Memory B cell (primary cell): ENCODE measurements around the gene CIB4.

Experiments
- ATAC-seq: fragments of 150-1000 bp; cut with Tn5 transposase; 2 replicates; pipeline ENCODE4 v1.10.0; 2021; ENCODE audit warnings: low read depth, mild to moderate bottlenecking, moderate library complexity
- DNase-seq, 2 donors: peaks; one replicate each; pipeline ENCODE4 v3.0.0; 2022; ENCODE audit warnings: low spot score in 2 of 2
- H3K27ac Mint-ChIP-seq: one replicate; pipeline ENCODE4 v1.8.0; 2022; ENCODE audit warnings: mild to moderate bottlenecking, moderate library complexity, mixed read lengths
- H3K27me3 Mint-ChIP-seq: one replicate; pipeline ENCODE4 v1.8.0; 2022; ENCODE audit warnings: mixed read lengths
- H3K36me3 Mint-ChIP-seq: one replicate; pipeline ENCODE4 v1.8.0; 2022; ENCODE audit warnings: mild to moderate bottlenecking, mixed read lengths
- H3K4me1 Mint-ChIP-seq: one replicate; pipeline ENCODE4 v1.8.0; 2022; ENCODE audit warnings: mixed read lengths
- H3K4me3 Mint-ChIP-seq: one replicate; pipeline ENCODE4 v1.8.0; 2022; ENCODE audit warnings: mild to moderate bottlenecking, moderate library complexity, mixed read lengths
- H3K9me3 Mint-ChIP-seq: one replicate; pipeline ENCODE4 v1.8.0; 2022; ENCODE audit warnings: mixed read lengths

Gene CIB4

GRCh38 chr2:26557244-26557925, 83.8 kb downstream of the CIB4 start:
- Mint-ChIP-seq H3K4me3 (no peak overlapping the region), H3K9me3 (no peaks in the 10 kb centered on the region), H3K27me3 (peaks cover 29% of the 10 kb centered on the region), H3K27ac (no peak overlapping the region), H3K4me1 (peaks cover 2% of the 10 kb centered on the region), H3K36me3 (no peaks in the 10 kb centered on the region)
- ATAC-seq = no peak
- no peak for DNase-seq

DNA sequence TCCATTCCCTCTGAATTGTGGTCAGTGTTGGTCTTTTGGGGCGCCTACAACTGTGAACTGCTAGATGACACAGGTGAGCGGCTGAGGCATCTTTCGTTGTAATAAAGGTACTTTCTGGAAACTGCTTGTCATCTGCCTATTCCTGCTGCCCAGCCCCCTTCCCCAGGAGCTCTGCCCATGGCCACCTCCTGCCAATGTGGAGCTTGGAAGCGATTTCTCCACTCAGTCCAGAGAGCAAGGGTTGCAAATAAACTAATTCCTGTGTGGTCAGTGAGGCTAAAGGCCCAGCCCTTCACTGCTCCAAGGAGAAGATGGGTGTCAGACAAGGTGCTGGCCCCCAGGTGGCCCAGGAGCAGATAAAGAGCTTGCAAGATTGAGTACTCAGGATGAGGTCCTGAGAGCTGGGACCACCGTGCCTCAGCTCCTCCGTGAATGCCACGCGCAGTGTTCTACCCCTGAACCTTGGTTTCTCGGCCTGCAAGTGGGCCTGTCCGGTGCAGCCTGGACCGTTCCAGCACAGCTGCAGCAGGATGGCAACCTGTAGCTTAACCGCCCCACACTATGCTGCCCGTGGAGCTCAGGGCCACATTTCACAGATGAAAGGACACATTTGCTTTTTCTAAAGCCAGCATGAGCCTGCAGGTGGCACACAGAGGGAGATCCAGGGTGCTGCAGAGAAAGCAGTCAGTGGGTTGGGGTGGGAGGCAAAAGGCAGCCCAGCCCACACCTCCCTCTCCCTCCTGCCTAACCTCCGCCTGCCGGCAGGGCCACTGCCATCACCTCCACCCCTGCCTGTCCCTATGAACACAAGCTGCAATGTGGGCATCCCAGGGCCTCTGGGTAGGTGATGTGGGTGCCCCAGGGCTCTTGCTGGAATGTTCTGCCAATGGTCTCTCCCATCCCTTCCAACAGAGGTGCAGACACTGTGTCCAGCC, 84.6 kb downstream of the CIB4 start:
- no peaks in the 10 kb centered on the region for H3K9me3 Mint-ChIP-seq
- H3K36me3 Mint-ChIP-seq = no peaks in the 10 kb centered on the region
- no peak overlapping the region for H3K27ac Mint-ChIP-seq
- ATAC-seq (no peak), DNase-seq (no peak)
- H3K27me3 Mint-ChIP-seq = peaks cover 30% of the 10 kb centered on the region
- no peaks in the 10 kb centered on the region for H3K4me1 Mint-ChIP-seq
- H3K4me3 Mint-ChIP-seq = no peak overlapping the region

DNA sequence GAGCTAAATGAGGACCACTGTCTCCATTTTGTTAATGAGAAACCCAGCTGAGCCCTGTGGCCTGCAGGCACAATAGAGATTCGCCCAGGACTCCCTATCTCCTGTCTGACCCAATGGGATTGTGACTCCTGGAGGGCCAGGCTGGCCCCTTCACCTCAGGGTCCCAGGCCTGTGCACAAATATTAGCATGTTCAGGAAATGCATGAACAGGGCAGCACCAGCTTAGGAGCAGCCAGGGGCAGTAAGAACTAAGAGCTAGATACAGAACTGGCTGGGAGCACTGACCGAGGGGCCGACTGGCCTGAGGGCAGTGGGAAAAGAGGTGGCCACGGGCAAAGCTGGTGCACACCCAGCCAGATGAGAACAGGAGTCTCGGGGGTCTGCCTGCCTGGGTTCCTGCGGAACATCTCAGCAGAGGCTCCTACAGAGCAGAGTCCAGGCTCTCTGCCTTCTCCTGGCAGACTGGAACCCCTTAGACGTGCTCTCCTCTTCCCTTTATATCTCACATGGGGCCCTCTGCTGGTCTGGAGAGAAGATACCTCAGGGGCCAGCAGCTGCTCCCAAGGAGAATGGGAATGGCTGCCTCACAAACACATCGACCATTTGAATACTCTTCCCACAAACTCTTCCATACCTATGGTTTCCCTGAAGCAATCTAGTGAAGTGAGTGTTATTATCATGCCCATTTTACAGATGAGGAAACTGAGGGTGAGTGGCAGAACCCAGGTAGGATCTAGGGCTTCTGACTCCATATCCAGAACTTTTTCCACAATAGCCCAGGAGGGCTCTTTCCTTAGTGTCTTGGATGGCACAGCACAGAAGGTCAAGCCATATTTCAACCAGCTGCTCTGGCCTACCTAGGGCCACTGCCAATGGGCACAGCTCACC, 85.7 kb downstream of the CIB4 start:
- no peak for DNase-seq
- no peak overlapping the region for H3K4me3 Mint-ChIP-seq
- no peak for ATAC-seq
- H3K36me3 Mint-ChIP-seq = no peaks in the 10 kb centered on the region
- no peaks in the 10 kb centered on the region for H3K9me3 Mint-ChIP-seq
- peaks cover 33% of the 10 kb centered on the region for H3K27me3 Mint-ChIP-seq
- H3K27ac Mint-ChIP-seq = no peak overlapping the region
- no peaks in the 10 kb centered on the region for H3K4me1 Mint-ChIP-seq

GRCh38 chr2:26552641-26553374, 88.4 kb downstream of the CIB4 start:
- H3K27ac Mint-ChIP-seq = no peak overlapping the region
- no peak for ATAC-seq
- H3K4me1 Mint-ChIP-seq = no peaks in the 10 kb centered on the region
- H3K36me3 Mint-ChIP-seq = no peaks in the 10 kb centered on the region
- peaks cover 26% of the 10 kb centered on the region for H3K27me3 Mint-ChIP-seq
- DNase-seq = no peak
- no peak overlapping the region for H3K4me3 Mint-ChIP-seq
- H3K9me3 Mint-ChIP-seq = no peaks in the 10 kb centered on the region

- H3K36me3 Mint-ChIP-seq = no peaks in the 10 kb centered on the region
- no peaks in the 10 kb centered on the region for H3K4me1 Mint-ChIP-seq
- H3K27me3 Mint-ChIP-seq = peaks cover 19% of the 10 kb centered on the region
- H3K4me3 Mint-ChIP-seq = no peak overlapping the region
- DNase-seq = no peak
- H3K27ac Mint-ChIP-seq = no peak overlapping the region
- H3K9me3 Mint-ChIP-seq = no peaks in the 10 kb centered on the region
- no peak for ATAC-seq
Observed at GRCh38 chr2:26550276-26551015, 90.7 kb downstream of the CIB4 start.

DNA sequence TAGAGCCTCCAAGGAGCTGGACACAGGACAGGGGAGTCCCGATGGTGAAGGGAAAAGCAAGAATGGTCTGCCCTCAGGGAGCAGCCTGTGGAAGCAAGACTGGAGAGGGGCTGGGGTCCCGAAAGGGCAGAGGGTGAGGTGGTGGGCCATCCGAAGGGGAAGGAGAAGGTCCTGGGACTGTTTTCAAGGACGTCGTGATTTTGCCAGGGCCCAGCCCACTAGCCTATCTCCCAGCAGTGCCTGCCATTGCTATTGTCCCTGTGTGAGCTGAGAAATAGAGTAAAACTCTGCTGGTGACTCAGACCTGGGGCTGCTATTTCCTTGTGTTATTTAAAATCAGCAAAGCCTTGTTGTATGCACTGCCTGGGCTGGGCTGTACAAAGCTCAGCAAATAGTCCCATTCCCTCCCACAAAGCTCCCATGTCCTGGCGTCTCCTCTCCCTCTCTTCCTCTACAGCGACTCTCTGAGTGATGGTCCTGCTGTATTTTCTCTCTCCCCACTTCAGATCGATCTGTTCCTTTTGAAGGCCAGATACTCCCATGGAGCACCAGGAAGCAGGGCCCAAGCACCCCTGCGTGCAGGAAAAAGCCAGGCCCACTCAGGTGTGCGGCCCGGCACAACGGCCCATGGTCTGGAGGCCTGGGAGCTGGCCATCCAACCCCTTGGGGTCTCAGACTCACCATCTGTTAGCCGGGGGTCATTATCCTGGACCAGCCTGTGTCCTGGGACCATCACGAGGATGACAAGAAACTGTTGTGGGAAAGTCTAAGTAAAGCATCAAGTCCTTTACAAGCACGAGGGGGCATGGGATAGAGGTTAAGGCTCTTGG, 98.3 kb downstream of the CIB4 start:
- H3K27ac Mint-ChIP-seq = no peak overlapping the region
- no peaks in the 10 kb centered on the region for H3K4me1 Mint-ChIP-seq
- ATAC-seq (no peak), DNase-seq (no peak)
- no peaks in the 10 kb centered on the region for H3K36me3 Mint-ChIP-seq
- peaks cover 5% of the 10 kb centered on the region for H3K27me3 Mint-ChIP-seq
- H3K4me3 Mint-ChIP-seq = no peak overlapping the region
- no peaks in the 10 kb centered on the region for H3K9me3 Mint-ChIP-seq

DNA sequence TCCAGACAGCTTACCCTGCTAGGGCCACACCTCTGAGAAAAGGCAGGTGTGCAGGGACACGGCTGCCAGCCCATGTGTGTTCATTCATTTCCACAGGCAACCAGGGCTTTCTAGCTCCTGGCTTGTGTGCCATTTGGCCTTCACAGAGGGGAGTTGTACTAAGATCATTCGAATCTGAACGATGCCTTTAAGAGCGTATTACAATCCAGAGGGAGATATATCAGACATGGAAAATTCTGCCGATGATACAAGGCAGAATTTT, 99.0 kb downstream of the CIB4 start:
- H3K36me3 Mint-ChIP-seq = no peaks in the 10 kb centered on the region
- DNase-seq (no peak), ATAC-seq (no peak)
- no peaks in the 10 kb centered on the region for H3K9me3 Mint-ChIP-seq
- H3K4me3 Mint-ChIP-seq = no peak overlapping the region
- no peaks in the 10 kb centered on the region for H3K4me1 Mint-ChIP-seq
- peaks cover 5% of the 10 kb centered on the region for H3K27me3 Mint-ChIP-seq
- no peak overlapping the region for H3K27ac Mint-ChIP-seq

DNA sequence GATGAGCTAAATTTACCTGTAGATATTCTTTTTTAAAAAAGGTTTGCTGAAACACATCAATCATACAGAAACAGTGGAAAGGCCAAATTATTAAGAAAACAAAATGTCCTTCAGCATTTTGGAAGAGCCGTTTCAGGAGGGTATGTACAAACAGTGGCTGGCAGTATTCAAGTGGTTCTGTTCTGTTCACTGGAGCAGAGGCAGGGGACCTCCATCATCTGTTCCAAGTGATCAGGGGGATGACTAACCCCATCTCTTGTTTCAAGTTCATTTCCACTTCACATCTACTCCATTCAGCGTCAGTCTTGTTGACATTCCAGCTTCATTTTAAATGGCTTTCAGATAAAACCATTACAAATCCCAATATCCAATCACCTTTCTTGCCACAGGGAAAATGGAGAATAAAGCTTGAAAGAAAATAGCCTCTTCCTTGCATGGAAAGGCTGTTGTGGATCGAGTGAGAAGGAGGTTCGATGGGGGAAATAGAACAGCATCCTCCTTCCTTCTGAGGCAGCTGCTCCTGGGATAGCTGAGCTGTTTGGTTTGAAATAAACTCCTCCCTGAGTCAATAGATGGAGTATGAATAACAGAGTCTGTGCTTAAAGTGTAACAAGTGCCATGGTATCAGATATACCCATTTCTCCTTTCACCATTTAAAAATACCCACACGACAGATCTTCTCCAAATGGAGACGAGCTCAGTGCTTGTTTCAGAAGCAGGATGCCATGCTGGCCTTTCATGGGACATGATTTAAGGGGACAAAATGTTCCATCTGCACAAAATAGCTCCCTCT, 99.6 kb downstream of the CIB4 start:
- peaks cover 7% of the 10 kb centered on the region for H3K27me3 Mint-ChIP-seq
- ATAC-seq (no peak), DNase-seq (no peak)
- H3K4me3 Mint-ChIP-seq = no peak overlapping the region
- H3K4me1 Mint-ChIP-seq = no peaks in the 10 kb centered on the region
- H3K27ac Mint-ChIP-seq = no peak overlapping the region
- no peaks in the 10 kb centered on the region for H3K9me3 Mint-ChIP-seq
- H3K36me3 Mint-ChIP-seq = no peaks in the 10 kb centered on the region

DNA sequence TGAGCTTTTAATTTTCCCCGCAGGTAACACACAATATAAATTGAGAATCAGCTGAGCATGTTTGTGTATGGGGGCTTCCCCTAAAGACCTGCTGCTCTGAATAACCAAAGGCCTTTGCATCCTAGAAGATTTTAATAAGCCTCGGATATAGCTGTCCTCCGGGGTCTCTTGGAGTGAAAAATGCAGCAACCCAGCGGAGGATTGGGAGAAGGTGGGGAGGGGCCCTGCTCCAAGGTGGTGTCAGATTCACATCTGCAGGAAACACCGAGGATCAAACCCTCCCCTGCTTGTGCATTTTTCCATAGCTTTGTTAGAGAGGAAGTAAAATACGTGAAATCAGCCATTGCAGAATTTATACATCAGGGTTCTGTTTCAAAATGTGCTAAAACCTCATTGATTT, 100.2 kb downstream of the CIB4 start:
- ATAC-seq (no peak), DNase-seq (no peak)
- Mint-ChIP-seq H3K4me1 (no peaks in the 10 kb centered on the region), H3K27ac (no peak overlapping the region), H3K27me3 (peaks cover 11% of the 10 kb centered on the region), H3K4me3 (no peak overlapping the region), H3K9me3 (no peaks in the 10 kb centered on the region), H3K36me3 (no peaks in the 10 kb centered on the region)

DNA sequence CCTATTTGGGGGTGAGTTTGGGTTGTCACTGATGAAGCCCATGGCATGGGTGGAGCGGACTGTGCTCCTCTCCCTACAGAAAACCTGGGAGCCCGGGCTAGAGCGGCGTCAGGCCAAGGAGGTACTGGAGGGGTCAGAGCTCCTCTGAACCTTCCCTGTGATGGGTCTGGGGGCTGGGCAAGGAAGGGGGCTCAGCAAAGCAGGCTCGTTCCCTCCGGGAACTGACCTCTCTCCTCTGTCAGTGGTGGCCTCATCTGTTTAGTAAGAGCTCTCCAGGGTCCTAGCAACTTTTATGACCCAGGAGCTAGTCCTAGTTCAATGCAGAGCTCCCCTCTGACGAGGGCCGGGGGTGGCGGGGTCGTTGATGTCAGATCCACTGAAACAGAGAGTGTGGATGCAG, 100.9 kb downstream of the CIB4 start:
- Mint-ChIP-seq H3K4me1 (no peaks in the 10 kb centered on the region), H3K36me3 (no peaks in the 10 kb centered on the region), H3K27me3 (peaks cover 13% of the 10 kb centered on the region), H3K9me3 (no peaks in the 10 kb centered on the region), H3K27ac (no peak overlapping the region), H3K4me3 (no peak overlapping the region)
- ATAC-seq = no peak
- DNase-seq = no peak

GRCh38 chr2:26537826-26538475, 103.2 kb downstream of the CIB4 start:
- Mint-ChIP-seq H3K36me3 (no peaks in the 10 kb centered on the region), H3K27ac (no peak overlapping the region), H3K9me3 (no peaks in the 10 kb centered on the region), H3K4me1 (no peaks in the 10 kb centered on the region), H3K4me3 (no peak overlapping the region), H3K27me3 (peaks cover 13% of the 10 kb centered on the region)
- ATAC-seq (no peak), DNase-seq (no peak)
